ENCODE data around the gene FLRT1.

FLRT1 gene

DNA sequence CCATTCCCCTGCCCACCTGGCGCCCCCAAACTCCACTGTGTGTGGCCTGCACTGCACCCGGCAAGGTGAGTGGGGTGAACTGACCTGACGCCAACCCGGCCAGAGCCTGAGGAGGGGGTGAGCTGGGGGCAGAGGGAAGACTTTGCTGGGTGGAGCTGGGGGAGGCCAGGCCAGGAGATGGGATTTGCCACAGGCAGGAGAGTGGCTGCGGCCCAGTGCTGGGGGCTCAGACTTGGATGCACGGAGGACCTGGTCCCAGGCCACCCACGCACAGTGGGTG lies 17.8 kb upstream of the FLRT1 start:
- Histone ChIP-seq H3K27ac (no peak overlapping the region), H3K27me3 (no peaks in the 10 kb centered on the region), H3K4me3 (ENCODE audit: low read depth in 1 of 2, low read length in 1 of 2) (no peak overlapping the region), H3K4me1 (ENCODE audit: control insufficient read depth in 1 of 2, insufficient read depth in 1 of 2, low read depth in 1 of 2, low read length in 1 of 2) (no peaks in the 10 kb centered on the region), H3K36me3 (no peaks in the 10 kb centered on the region), H3K9me3 (no peaks in the 10 kb centered on the region)
- TF ChIP-seq, protein P1, sequence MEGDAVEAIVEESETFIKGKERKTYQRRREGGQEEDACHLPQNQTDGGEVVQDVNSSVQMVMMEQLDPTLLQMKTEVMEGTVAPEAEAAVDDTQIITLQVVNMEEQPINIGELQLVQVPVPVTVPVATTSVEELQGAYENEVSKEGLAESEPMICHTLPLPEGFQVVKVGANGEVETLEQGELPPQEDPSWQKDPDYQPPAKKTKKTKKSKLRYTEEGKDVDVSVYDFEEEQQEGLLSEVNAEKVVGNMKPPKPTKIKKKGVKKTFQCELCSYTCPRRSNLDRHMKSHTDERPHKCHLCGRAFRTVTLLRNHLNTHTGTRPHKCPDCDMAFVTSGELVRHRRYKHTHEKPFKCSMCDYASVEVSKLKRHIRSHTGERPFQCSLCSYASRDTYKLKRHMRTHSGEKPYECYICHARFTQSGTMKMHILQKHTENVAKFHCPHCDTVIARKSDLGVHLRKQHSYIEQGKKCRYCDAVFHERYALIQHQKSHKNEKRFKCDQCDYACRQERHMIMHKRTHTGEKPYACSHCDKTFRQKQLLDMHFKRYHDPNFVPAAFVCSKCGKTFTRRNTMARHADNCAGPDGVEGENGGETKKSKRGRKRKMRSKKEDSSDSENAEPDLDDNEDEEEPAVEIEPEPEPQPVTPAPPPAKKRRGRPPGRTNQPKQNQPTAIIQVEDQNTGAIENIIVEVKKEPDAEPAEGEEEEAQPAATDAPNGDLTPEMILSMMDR (IDR thresholded peaks at IDR 0.05), result no peak

DNA sequence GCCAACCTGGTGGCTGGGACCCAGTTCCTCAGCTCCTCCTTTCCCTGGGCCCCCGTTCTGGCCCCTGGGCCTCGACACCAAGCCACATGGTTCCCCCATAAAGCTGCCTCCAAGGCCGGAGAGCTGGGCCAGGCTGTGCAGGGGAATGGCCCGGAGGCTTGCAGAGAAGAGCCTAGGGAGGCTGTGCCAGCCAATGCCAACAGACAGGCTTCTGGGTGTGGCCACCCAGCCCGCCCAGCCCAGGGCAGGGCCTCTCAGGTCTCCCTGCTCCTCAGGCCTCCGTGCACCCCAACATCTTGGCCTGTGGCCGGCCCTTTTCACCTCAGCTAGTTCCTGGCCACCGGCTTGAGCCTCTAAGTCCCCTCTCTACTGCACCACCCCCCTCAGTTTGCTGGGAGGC lies 17.4 kb upstream of the FLRT1 start:
- Histone ChIP-seq H3K4me1 (ENCODE audit: control insufficient read depth in 1 of 2, insufficient read depth in 1 of 2, low read depth in 1 of 2, low read length in 1 of 2) (no peaks in the 10 kb centered on the region), H3K9me3 (no peaks in the 10 kb centered on the region), H3K27me3 (no peaks in the 10 kb centered on the region), H3K27ac (no peak overlapping the region), H3K4me3 (ENCODE audit: low read depth in 1 of 2, low read length in 1 of 2) (no peak overlapping the region), H3K36me3 (no peaks in the 10 kb centered on the region)
- TF ChIP-seq, protein P1 (IDR thresholded peaks at IDR 0.05), result no peak

DNA sequence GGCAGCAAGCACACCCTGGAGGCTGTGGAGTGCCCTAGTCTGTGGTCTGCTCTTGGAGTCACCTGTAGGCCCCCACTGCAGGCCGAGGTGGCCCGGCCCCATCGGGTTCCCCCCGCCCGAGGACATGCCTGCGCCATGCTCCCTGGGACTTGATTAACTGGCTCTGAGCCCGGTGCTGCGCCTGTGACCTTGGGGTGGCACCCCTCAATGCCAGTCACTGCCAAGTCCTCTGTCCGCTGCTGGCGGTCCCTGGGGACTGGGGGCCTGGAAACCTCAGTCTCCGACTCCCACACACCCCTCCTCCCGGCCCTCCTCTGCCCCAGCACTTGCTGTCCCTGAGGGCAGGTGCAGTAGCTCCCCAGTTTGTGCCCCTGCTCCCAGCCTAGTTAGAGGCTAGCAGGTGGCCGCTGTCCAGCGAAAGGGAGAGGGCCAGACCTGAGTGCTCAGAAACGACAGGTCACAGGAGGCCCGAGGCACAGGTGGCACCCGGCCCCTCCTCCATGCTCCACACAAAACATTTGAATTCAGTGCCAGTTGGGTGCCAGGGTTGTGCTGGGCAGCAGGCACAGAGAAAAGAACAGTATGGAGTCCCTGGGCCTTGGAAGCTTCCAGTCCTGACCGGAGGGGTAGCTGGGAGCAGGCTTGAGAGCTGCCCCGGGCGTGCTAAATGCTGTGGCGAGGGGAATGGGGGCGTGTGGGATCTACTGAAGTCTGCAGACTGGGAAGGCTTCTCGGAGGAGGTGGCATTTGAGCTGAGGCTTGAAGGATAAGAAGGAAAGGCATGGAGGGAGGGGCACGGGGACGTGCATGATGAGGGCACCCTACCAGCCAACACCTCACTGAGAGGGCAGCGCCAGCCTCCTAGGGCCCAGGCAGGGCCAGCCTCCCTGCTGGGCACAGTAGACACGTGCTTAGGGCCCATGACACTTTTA lies 16.4 kb upstream of the FLRT1 start:
- TF ChIP-seq, protein P1 (IDR thresholded peaks at IDR 0.05), result no peak
- no peaks in the 10 kb centered on the region for H3K9me3 ChIP-seq
- H3K4me3 ChIP-seq (ENCODE audit: low read depth in 1 of 2, low read length in 1 of 2), result no peak overlapping the region
- H3K4me1 ChIP-seq (ENCODE audit: control insufficient read depth in 1 of 2, insufficient read depth in 1 of 2, low read depth in 1 of 2, low read length in 1 of 2), result no peaks in the 10 kb centered on the region
- H3K36me3 ChIP-seq, result no peaks in the 10 kb centered on the region
- H3K27me3 ChIP-seq, result no peaks in the 10 kb centered on the region
- H3K27ac ChIP-seq, result no peak overlapping the region

DNA sequence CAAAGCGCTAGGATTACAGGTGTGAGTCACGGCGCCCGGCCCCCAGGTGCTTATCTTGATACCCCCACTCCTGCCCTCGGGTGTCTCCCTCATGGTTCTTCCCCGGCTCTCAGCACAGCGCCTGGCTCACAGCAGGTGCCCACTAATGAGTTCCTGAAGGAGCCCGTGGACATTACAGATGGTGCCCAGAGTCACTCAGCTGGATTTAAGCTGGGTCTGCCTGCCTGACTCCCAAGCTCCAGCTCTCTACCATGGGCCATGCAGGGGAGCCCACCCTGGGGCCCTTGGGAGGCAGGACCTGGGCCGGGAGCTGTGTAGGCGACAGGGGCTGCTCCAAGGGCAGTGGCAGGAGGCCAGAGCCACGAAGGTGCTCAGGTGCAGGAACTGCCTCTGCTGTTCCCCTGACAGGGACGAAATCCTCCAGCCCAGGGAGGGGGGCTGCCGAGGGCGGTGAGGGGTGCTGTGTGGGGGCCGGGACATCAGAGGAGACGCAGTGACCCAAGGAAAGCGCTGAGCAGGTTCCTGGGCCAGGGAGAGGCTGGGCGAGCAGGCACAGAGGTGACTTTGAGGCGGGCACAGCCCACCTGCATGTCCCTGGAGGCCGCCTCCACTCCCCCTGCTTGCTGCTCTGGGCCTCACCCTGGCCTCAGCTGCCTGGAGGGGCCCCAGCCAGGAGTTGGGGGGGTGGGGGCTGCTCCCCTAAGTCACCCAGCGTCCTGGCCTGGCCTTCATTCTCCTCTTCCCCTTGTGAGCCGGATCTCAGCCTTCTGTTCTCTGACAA lies 14.6 kb upstream of the FLRT1 start:
- Histone ChIP-seq H3K36me3 (no peaks in the 10 kb centered on the region), H3K4me1 (ENCODE audit: control insufficient read depth in 1 of 2, insufficient read depth in 1 of 2, low read depth in 1 of 2, low read length in 1 of 2) (no peaks in the 10 kb centered on the region), H3K27ac (no peak overlapping the region), H3K9me3 (no peaks in the 10 kb centered on the region), H3K4me3 (ENCODE audit: low read depth in 1 of 2, low read length in 1 of 2) (no peak overlapping the region), H3K27me3 (no peaks in the 10 kb centered on the region)
- TF ChIP-seq, protein P1 (IDR thresholded peaks at IDR 0.05), result no peak

DNA sequence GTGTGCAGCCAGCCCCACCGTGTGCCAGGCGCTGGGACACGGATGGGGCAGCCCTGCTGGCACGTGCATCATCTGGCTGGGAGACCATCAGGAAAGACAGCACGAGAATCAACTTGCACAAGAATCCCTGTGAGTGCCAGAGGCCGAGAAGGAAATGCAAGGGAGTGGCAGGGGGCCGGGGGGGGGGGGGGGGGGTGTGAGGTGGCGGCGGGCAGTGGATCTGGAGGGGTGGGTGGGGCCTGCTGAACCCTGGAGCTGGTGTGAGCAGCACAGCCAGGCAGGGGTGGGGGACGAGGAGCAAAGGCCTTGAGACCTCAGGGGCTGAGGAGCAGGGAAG lies 14.0 kb upstream of the FLRT1 start:
- TF ChIP-seq, protein P1 (IDR thresholded peaks at IDR 0.05), result no peak
- no peaks in the 10 kb centered on the region for H3K9me3 ChIP-seq
- H3K4me1 ChIP-seq (ENCODE audit: control insufficient read depth in 1 of 2, insufficient read depth in 1 of 2, low read depth in 1 of 2, low read length in 1 of 2), result no peaks in the 10 kb centered on the region

More for the DNA sequence above, 14.0 kb upstream of the FLRT1 start:
- Histone ChIP-seq H3K27ac (no peak overlapping the region), H3K36me3 (no peaks in the 10 kb centered on the region), H3K27me3 (no peaks in the 10 kb centered on the region), H3K4me3 (ENCODE audit: low read depth in 1 of 2, low read length in 1 of 2) (no peak overlapping the region)

Measured in neutrophil (primary cell).